ENCODE results near the gene AFF3.
"Not testable (repeated sequence)": the region's sequence is repeated elsewhere in the genome, so short reads cannot be mapped to it uniquely, and the experiment has no call there.

AFF3 gene

GRCh38 chr2:99661761-99662160 is 480.6 kb downstream of the AFF3 start:
- not testable (repeated sequence) for DNase-seq (ENCODE audit: low spot score)

DNA sequence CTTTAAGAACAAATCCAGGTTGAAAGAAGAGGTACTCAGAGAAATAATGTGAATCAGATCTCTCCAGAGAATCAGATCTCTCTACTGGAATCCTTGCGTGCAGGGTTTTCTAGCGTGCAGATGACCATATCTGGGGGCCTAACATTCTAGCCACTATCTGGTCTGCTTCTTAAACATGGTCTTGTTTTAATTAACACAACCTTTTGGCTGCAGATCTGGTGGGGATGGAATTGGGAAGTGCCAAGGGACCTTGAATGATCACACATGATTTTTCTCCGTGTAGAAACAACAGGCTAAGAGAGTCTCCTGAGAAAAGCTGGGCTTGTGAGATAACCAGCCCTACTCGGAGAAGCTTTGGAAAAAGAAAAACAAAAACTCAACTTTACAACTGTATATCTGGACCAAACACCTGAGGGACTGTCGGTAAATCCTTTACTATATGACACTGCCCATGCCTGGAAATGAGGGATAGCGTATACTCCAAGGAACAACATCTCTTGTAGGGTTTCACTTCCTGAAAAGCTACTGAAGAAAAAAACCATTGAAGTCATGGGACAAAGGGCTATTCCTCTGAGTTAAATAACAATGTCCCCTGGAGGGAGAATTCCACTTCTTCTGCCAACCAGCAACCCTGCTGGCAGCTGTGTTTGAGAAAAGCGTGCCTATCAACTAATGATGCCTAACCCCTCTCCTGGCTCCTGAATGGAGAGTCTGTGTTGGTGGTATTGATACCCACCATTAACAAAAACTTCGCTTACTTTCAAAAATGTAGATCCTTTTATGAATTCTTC is 481.6 kb downstream of the AFF3 start:
- no peak for DNase-seq (ENCODE audit: low spot score)

GRCh38 chr2:99659874-99660273 is 482.5 kb downstream of the AFF3 start:
- no peak for DNase-seq (ENCODE audit: low spot score)

DNA sequence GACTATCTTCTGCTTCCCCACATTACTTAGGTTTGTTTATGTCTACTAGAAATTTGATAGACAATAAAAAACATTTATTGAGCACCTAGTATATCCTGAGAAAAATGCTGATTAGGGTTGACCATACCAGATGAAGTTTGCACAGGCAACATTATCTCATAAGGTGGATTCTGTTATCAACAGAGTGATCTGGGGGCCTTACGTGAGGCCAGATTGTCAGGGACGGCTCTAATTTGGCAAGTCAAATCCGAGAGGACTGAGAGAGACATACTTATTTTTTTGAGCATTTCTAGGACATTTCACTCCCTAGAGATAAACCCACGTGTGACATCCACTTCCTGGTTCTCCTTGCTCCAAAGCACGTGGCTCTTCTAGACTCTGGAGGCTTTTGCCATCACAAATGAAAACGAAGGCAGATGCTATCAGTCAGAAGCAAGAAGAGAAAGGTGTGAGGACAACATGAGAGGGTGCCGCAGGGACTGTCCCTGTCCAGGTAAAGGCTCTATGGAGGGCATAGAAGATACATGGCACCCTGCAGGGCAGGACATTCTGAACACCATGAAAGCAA is 484.6 kb downstream of the AFF3 start:
- no peak for DNase-seq (ENCODE audit: low spot score)

GRCh38 chr2:99656994-99657393 is 485.4 kb downstream of the AFF3 start:
- DNase-seq (ENCODE audit: low spot score), result no peak

DNA sequence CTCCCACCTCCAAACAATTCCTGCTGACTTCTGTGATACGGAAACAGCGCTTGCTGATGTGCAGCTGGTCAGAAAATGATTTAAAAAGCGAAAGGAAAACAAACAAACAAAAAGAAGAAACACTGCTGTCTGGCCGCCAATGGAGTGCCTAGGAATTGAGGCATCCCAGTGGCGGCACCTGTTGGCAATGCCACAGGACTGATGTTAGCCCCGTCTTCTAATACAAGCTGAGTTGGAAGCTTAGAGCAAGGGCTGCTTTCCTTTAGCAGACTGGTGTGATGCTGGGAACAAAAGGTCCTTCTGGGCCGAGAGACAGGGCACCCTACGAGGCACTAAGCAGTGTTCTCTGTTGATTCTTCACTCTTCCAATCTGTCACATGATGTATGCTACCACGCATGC is 489.0 kb downstream of the AFF3 start:
- no peak for DNase-seq (ENCODE audit: low spot score)

GRCh38 chr2:99652862-99653261 is 489.5 kb downstream of the AFF3 start:
- no peak for DNase-seq (ENCODE audit: low spot score)

- no peak for DNase-seq (ENCODE audit: low spot score)
Measured at GRCh38 chr2:99651930-99652670, 490.3 kb downstream of the AFF3 start.

DNA sequence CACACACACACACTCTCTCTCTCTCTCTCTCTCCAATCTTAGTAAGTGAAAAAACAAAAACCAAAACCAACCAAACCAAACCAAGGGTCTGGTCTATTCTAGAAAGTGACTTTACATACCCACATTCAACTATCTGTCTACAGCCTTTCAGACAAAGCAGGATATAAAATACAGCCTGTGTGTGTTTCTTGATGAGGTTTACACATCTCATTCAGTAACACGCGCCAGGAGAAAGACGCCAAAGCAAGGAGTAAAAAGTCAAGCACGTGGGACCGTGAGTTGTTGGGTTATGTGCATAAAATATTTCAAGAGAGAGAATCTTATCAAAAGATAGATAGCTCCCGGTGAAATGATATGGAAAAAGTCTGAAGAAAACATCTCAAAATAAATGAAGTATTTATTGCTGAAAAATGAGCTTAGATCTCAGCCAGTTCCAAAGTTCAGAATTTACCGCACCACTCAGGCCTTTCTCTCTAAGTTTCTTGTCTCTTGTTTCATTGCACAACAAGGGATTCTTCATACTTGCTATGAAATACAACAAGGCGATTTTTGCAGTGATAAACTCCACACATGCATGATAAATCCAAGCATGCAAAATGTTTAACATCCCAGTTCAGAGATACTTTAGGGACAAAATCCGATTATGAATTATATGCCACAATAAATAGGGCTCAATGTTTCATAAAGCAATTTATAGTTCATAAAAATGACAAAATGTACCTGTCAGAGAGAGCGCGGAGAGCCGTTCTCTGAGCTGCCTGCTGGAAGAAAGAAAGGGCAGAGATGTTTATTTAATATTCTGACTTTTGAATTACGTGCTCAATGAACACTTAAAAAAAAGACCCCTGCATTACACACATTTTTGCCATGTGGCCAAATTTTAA is 493.2 kb downstream of the AFF3 start:
- DNase-seq (ENCODE audit: low spot score), result no peak

DNA sequence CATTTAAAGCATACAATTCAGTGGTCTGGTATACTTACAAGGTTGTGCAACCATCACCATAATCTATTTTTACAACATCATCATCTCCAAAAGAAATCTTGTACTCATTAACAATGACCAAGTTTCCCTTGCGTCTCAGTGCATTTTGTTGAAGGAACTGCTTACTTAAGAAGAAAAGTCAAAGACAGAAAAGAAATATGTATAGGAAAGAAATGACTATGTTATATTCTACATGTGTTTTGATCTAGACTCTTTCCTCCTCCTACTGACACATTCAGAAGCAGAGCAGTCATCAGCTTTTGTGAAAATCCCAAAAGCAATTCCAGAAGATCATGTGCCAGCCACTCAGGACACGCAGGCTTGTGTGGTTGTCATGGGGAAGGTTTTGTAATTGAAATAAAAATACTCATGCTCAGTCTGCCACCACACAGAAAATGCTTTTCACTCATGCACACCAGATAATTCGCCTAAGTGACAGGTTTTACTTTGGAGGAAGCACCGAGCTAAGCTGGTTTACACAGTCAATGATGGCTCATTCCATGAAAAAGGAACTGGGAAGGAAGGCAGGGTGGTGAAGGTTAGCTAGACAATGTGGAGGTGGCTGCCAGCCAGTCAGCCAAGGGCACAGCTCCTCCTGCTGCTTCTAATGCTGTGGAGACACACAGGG is 494.1 kb downstream of the AFF3 start:
- DNase-seq (ENCODE audit: low spot score), result no peak

DNA sequence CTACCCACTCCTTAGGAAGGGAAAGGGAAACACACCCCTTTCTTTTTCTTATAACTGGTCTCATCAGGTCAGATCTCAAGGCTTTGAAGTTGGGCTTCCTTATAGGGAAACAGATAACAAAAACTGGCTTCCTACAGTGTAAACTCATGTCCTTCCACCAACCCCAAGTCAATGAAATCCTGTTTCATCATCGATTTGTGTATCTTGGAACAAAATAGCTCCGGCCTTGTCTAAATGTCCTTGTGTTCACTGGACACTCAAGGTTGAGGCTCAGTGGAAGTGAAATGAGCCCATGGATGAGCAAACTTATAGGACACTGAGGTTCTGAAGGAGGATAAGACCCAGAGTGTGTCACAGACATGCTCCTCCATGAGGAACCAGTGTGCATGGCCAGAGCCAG is 496.4 kb downstream of the AFF3 start:
- DNase-seq (ENCODE audit: low spot score), result no peak

DNA sequence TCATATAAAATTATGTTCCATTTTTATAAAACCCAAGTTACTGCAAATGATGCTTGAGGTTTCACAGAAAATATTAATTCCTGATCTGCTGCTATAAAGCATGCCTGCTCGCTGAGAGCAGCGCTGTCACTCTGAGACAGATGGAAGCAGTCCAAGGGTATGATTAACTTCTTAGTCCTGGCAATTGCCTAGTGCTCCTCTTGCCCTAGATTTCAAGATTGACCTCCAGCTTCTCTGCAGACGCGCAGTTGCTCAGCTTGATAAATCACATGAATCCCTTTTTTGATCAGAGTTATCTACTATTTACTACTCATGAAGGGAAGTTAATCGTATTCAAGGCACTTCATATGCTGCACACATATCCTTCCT is 498.0 kb downstream of the AFF3 start:
- no peak for DNase-seq (ENCODE audit: low spot score)

DNA sequence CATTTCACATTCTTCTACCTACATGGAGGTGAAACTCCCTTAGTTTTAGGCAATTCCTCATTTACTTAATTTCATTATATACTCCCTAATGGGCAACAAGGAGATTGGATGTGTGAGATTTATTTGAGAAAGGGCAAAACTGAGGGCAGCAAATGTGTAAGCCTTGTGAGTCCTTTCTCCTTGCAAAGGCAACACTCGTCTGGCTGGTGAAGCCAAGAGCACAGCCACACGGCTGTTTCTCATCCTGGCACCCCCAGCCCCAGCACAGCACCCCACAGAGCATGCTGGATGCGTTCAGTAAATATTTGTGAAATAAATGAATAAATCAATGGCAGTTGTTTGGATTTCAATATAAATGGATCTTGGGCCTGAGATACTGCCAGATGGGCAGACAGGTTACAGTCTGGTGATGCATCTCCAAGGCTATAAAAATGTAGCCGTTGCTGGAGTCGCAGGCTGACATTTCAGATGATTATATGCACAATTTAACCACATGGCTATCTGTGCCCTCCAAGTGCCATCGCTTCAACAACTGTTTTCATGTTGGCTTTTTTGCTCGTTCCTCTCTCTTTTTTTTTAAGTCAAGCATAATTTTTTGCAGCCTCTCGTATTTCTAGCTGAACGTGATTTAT is 498.5 kb downstream of the AFF3 start:
- no peak for DNase-seq (ENCODE audit: low spot score)

- no peak for DNase-seq (ENCODE audit: low spot score)
Measured at GRCh38 chr2:99641999-99642398, 500.4 kb downstream of the AFF3 start.

GRCh38 chr2:99640635-99641151 is 501.7 kb downstream of the AFF3 start:
- DNase-seq (ENCODE audit: low spot score), result no peak

GRCh38 chr2:99638791-99639190 is 503.6 kb downstream of the AFF3 start:
- no peak for DNase-seq (ENCODE audit: low spot score)

- no peak for DNase-seq (ENCODE audit: low spot score)
Measured at GRCh38 chr2:99637159-99637697, 505.2 kb downstream of the AFF3 start.

- no peak for DNase-seq (ENCODE audit: low spot score)
Measured at GRCh38 chr2:99636144-99637034, 506.0 kb downstream of the AFF3 start.

DNA sequence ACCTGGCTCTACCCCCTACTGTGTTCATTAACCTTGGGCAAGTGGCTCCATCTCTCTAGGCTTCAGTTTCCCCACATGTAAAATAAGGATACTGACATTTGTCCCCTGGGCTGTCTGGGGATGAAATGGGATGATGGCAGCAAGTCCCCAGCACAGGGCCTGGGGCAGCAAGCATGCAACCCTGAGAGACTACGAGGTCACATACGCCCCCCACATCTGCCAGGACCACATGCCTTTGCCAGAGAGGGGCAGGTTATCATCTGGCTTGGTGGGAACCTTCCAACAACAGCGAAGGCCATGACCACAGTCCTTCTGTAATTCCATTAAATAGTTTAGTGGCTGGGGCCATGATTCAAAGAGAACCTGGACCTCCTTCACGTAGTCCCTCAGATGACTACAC is 506.7 kb downstream of the AFF3 start:
- no peak for DNase-seq (ENCODE audit: low spot score)

DNA sequence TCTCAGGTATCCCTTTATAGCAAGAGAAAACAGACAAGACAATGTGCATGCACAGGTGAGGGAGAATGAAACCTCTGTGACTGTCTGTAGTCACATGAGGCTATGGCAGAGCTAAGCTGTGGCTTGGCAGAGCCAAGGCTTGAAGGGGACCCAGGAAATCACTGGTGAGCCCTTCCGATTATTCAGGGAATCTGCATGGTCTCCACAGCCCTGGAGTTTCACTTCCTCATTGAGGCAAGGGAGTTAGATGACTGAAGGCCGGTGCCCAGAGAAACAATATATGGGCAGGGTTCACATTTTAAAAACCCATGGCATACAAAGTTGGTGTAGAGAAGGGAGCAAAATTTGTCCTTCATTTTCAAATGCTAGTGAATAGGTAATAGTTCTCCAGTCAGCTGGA is 508.2 kb downstream of the AFF3 start:
- DNase-seq (ENCODE audit: low spot score), result no peak

Data from ecto neural progenitor cell (in vitro differentiated cells).